Suprapubic skin (tissue), 4 donors: ENCODE data around the gene CABLES1. TPM values are rescaled to one million over a fixed set of nuclear protein-coding genes. Genes with fewer than 3 reads are reported as not detected.

Source experiments
- DNase-seq, 2 donors: peaks; one replicate each; pipeline ENCODE4 v3.0.0-alpha.2; 2019; ENCODE audit warnings: low spot score in 2 of 2
- H3K27ac ChIP-seq: fragments of 200-600 bp; sonication (generic); one replicate; pipeline ENCODE4 v1.5.1; 2019
- H3K27me3 ChIP-seq: fragments of 200-600 bp; sonication (generic); one replicate; pipeline ENCODE4 v1.5.1; 2019
- H3K36me3 ChIP-seq: fragments of 200-600 bp; sonication (generic); one replicate; pipeline ENCODE4 v1.5.1; 2019
- H3K4me1 ChIP-seq: fragments of 200-600 bp; sonication (generic); one replicate; pipeline ENCODE4 v1.5.1; 2019
- H3K4me3 ChIP-seq: fragments of 200-600 bp; sonication (generic); one replicate; pipeline ENCODE4 v1.5.1; 2019; ENCODE audit warnings: mild to moderate bottlenecking
- H3K9me3 ChIP-seq: fragments of 200-600 bp; sonication (generic); one replicate; pipeline ENCODE4 v1.5.1; 2019
- CTCF ChIP-seq, 2 donors: fragments of 200-600 bp in 1 of 2; fragments of 450-650 bp in 1 of 2; sonication (generic) in 1 of 2; IDR thresholded peaks; one replicate each; pipeline ENCODE4 v1.5.1; 2016 to 2019; ENCODE audit warnings: antibody characterized with exemption in 2 of 2, mild to moderate bottlenecking in 1 of 2, moderate library complexity in 1 of 2
- EP300 ChIP-seq: sonication (generic); formaldehyde crosslinking; IDR thresholded peaks from one replicate; pipeline ENCODE4 v1.6.1; 2017; ENCODE audit warnings: antibody characterized with exemption
- POLR2A ChIP-seq, 2 donors: fragments of 450-650 bp; IDR thresholded peaks; one replicate each; pipeline ENCODE4 v1.6.1; 2017; ENCODE audit warnings: antibody characterized with exemption in 2 of 2, mild to moderate bottlenecking in 2 of 2, moderate library complexity in 2 of 2
- POLR2AphosphoS5 ChIP-seq, 3 donors: sonication (generic); formaldehyde crosslinking; IDR thresholded peaks; one replicate each; pipeline ENCODE4 v1.6.1; 2017; ENCODE audit warnings: antibody characterized with exemption in 3 of 3
- WGBS: methylation state at CpG from one replicate; pipeline ENCODE4 v1.1.5; 2018; 5-methylcytosine and 5-hydroxymethylcytosine counted together
- total RNA-seq, 4 donors: library from RNA; depleted of rRNA; stranded (reverse); fragments of >200 nt; gene quantifications; one replicate each; pipeline ENCODE4 v1.1.0, GENCODE V29; 2016

CABLES1 gene
- total RNA-seq, 4 donors from 2014 or later, result 24.9 to 42.2 (median 38.0) TPM

- 22% methylated on average over 6 of the region's 6 CpGs for WGBS
- Histone ChIP-seq H3K4me3 (no peak overlapping the region), H3K4me1 (peaks cover 13% of the 10 kb centered on the region), H3K27me3 (no peaks in the 10 kb centered on the region), H3K36me3 (no peaks in the 10 kb centered on the region), H3K9me3 (no peaks in the 10 kb centered on the region), H3K27ac (no peak overlapping the region)
- TF ChIP-seq CTCF (IDR thresholded peaks at IDR 0.05) (no peak), EP300 (no peak), POLR2A (IDR thresholded peaks at IDR 0.05) (no peak), POLR2AphosphoS5 (IDR thresholded peaks at IDR 0.05) (no peak)
- DNase-seq, result peak in 1 of 2 donors; percentile 11
Observed at GRCh38 chr18:23127090-23127489, 8.2 kb upstream of the CABLES1 start.

GRCh38 chr18:23129355-23130002, 5.8 kb upstream of the CABLES1 start:
- peaks cover 24% of the 10 kb centered on the region for H3K4me1 ChIP-seq
- H3K4me3 ChIP-seq, result no peak overlapping the region
- no peaks in the 10 kb centered on the region for H3K27me3 ChIP-seq
- no peak for TF ChIP-seq EP300
- no peak for TF ChIP-seq POLR2A (IDR thresholded peaks at IDR 0.05)
- no peak for TF ChIP-seq POLR2AphosphoS5 (IDR thresholded peaks at IDR 0.05)
- no peak for TF ChIP-seq CTCF (IDR thresholded peaks at IDR 0.05)
- peak in 1 of 2 donors; percentile 13 for DNase-seq
- WGBS, result 77% methylated on average over 8 of the region's 8 CpGs
- no peak overlapping the region for H3K27ac ChIP-seq
- H3K36me3 ChIP-seq, result no peaks in the 10 kb centered on the region
- H3K9me3 ChIP-seq, result no peaks in the 10 kb centered on the region

- TF ChIP-seq POLR2AphosphoS5 (IDR thresholded peaks at IDR 0.05), result no peak
- TF ChIP-seq CTCF (IDR thresholded peaks at IDR 0.05), result peak; percentile 63 to 68
- Histone ChIP-seq H3K27me3 (no peaks in the 10 kb centered on the region), H3K4me3 (no peak overlapping the region), H3K4me1 (peaks cover 31% of the 10 kb centered on the region), H3K27ac (no peak overlapping the region), H3K9me3 (no peaks in the 10 kb centered on the region), H3K36me3 (no peaks in the 10 kb centered on the region)
- 23% methylated on average over 8 of the region's 8 CpGs for WGBS
- DNase-seq, result peak in 1 of 2 donors; percentile 61
Observed at GRCh38 chr18:23131693-23132319, 3.5 kb upstream of the CABLES1 start.

- H3K27ac ChIP-seq, result peak overlapping the region; percentile 86
Observed at GRCh38 chr18:23133860-23134779, 1.2 kb upstream of the CABLES1 start.

More at GRCh38 chr18:23133860-23134779, 1.2 kb upstream of the CABLES1 start:
- no peaks in the 10 kb centered on the region for H3K27me3 ChIP-seq
- no peaks in the 10 kb centered on the region for H3K9me3 ChIP-seq
- no peak for TF ChIP-seq POLR2A (IDR thresholded peaks at IDR 0.05)
- TF ChIP-seq CTCF (IDR thresholded peaks at IDR 0.05), result no peak
- TF ChIP-seq EP300, result no peak
- TF ChIP-seq POLR2AphosphoS5 (IDR thresholded peaks at IDR 0.05), result no peak
- no peaks in the 10 kb centered on the region for H3K36me3 ChIP-seq
- H3K4me3 ChIP-seq, result peak overlapping the region; percentile 68
- peak in 1 of 2 donors; percentile 60 for DNase-seq
- 32% methylated on average over 18 of the region's 18 CpGs for WGBS
- H3K4me1 ChIP-seq, result peaks cover 46% of the 10 kb centered on the region
